ENCODE measurements around the gene MYT1. TPM values are rescaled to one million over a fixed set of nuclear protein-coding genes. Genes with fewer than 3 reads are reported as not detected.

Gene MYT1
- total and polyA plus RNA-seq, 9 of the 15 experiments (the other 6 are each of a cell fraction or from before 2014, with no cell fraction given) = 0.02 to 0.12 (median 0.06) TPM; not detected in 4

GRCh38 chr20:64193058-64193457 lies 28.8 kb downstream of the MYT1 start (continued):
- TF ChIP-seq THAP12 (CRISPR knock-in tag; IDR thresholded peaks at IDR 0.05) (no peak), CCNT2 (IDR thresholded peaks at IDR 0.05; ENCODE audit: borderline replicate concordance, extremely low read depth, insufficient read length, low read depth, low read length) (no peak)

GRCh38 chr20:64194269-64194668 lies 30.0 kb downstream of the MYT1 start:
- Histone ChIP-seq H4K20me1 (replicated peaks; ENCODE audit: control insufficient read depth, insufficient read depth, low read length) (peaks cover 14% of the 10 kb centered on the region), H3K4me2 (ENCODE audit: insufficient read depth, low read length) (no peak overlapping the region), H3K4me3 (no peak overlapping the region), H3K27ac (ENCODE audit: extremely low read depth, low read depth, low read length) (no peak overlapping the region), H3K27me3 (ENCODE audit: control insufficient read depth in 2 of 2, insufficient read depth in 2 of 2, low read length in 2 of 2) (peaks cover 45 to 88% of the 10 kb centered on the region in 2 experiments), H3K9me1 (ENCODE audit: control insufficient read depth, insufficient read depth, low read length) (no peaks in the 10 kb centered on the region), H3K4me1 (replicated peaks in 1 of 2; ENCODE audit: control insufficient read depth in 2 of 2, insufficient read depth in 2 of 2, low read length in 2 of 2) (peaks cover 0 to 4% of the 10 kb centered on the region in 2 experiments; a peak in 1 of 5 replicates), H3K9me3 (replicated peaks; ENCODE audit: control insufficient read depth, insufficient read depth, low read depth, low read length) (no peaks in the 10 kb centered on the region), H3K36me3 (ENCODE audit: control insufficient read depth, insufficient read depth, low read length) (no peaks in the 10 kb centered on the region), H2AFZ (ENCODE audit: low read depth, low read length) (no peak overlapping the region), H3K79me2 (ENCODE audit: control insufficient read depth, insufficient read depth, low read length) (no peaks in the 10 kb centered on the region), H3K9ac (ENCODE audit: insufficient read depth in 1 of 2, low read depth in 2 of 2, low read length in 2 of 2) (no peak overlapping the region)
- no peak for DNase-seq (ENCODE audit: extremely low read depth in 1 of 4, low spot score in 3 of 4)
- in situ Hi-C loops (cut with MboI) = loop anchor here (5.0 kb wide), 1 partner anchor 63 kb away; the partner anchor contains the start of gene PCMTD2
- FAIRE-seq = no peak
- CTCF ChIA-PET (ENCODE audit: low intra/inter-chr PET ratio) = no interaction called here
- POLR2A ChIA-PET = interaction anchor here (0.7 to 1.7 kb wide), 4 partner anchors 10 to 338 kb away, joined by 3 to 7 read pairs (median 5); no protein-coding TSS in a partner anchor
- no TSS peak for BruUV-seq (replicated peaks)
- TF ChIP-seq CHAMP1 (IDR thresholded peaks at IDR 0.05) = no peak
- no peak for TF ChIP-seq TAL1 (IDR thresholded peaks at IDR 0.05)
- no peak for TF ChIP-seq ZNF589 (CRISPR knock-in tag; IDR thresholded peaks at IDR 0.05; ENCODE audit: low read depth)
- no peak for TF ChIP-seq RFX7 (CRISPR knock-in tag; IDR thresholded peaks at IDR 0.05)
- no peak for TF ChIP-seq ZSCAN29 (IDR thresholded peaks at IDR 0.05)
- no peak for TF ChIP-seq MEF2D (tag; conservative IDR thresholded peaks at IDR 0.05; ENCODE audit: low read depth)
- TF ChIP-seq FOXA1 (IDR thresholded peaks at IDR 0.05; ENCODE audit: borderline replicate concordance) = no peak
- no peak for TF ChIP-seq CC2D1A (IDR thresholded peaks at IDR 0.05)
- no peak for TF ChIP-seq HEY1 (CRISPR knock-in tag; IDR thresholded peaks at IDR 0.05; ENCODE audit: borderline replicate concordance)
- no peak for TF ChIP-seq E2F6 (IDR thresholded peaks at IDR 0.05; ENCODE audit: borderline replicate concordance in 1 of 2, extremely low read depth in 1 of 2, insufficient read depth in 1 of 2, insufficient read length in 1 of 2, low read depth in 1 of 2, low read length in 1 of 2, poor library complexity in 1 of 2, severe bottlenecking in 1 of 2)
- intact Hi-C loops (cut with micrococcal nuclease) = no loop called here
- no peak for ATAC-seq
